WERI-Rb-1 (cell line): Measurements from ENCODE around the gene KBTBD12.

Experiments used
- DNase-seq: peaks from one replicate; pipeline ENCODE4 v3.0.0-alpha.2; 2020
- H3K27ac ChIP-seq: fragments of 250-450 bp; sonication (Bioruptor Pico); 2 replicates; pipeline ENCODE4 v1.5.1; 2020; ENCODE audit warnings: mild to moderate bottlenecking, moderate library complexity
- H3K27me3 ChIP-seq: fragments of 250-450 bp; sonication (Bioruptor Pico); 2 replicates; pipeline ENCODE4 v1.5.1; 2021; ENCODE audit warnings: mild to moderate bottlenecking, low read depth, moderate library complexity; ENCODE audit not compliant: insufficient read depth, severe bottlenecking
- H3K36me3 ChIP-seq: fragments of 250-450 bp; sonication (Bioruptor Pico); 2 replicates; pipeline ENCODE4 v1.5.1; 2020; ENCODE audit warnings: mild to moderate bottlenecking, moderate library complexity
- H3K4me3 ChIP-seq: 2 replicates; pipeline ENCODE4 v1.5.1; 2011; ENCODE audit warnings: low read depth, mild to moderate bottlenecking, control low read depth, low read length
- H3K9me3 ChIP-seq: fragments of 250-450 bp; sonication (Bioruptor Pico); 2 replicates; pipeline ENCODE4 v1.5.1; 2021; ENCODE audit warnings: mild to moderate bottlenecking, moderate library complexity; ENCODE audit not compliant: severe bottlenecking
- CTCF ChIP-seq: IDR thresholded peaks from 2 replicates; pipeline ENCODE4 v1.5.1; 2011; ENCODE audit warnings: low read depth, mild to moderate bottlenecking, control low read depth, inconsistent platforms, low read length

KBTBD12 gene

GRCh38 chr3:127984241-127984975 is 69.4 kb downstream of the KBTBD12 start:
- no peak for TF ChIP-seq CTCF
- Histone ChIP-seq H3K27me3 (no peaks in the 10 kb centered on the region), H3K27ac (no peak overlapping the region), H3K4me3 (no peak overlapping the region), H3K9me3 (no peaks in the 10 kb centered on the region), H3K36me3 (no peaks in the 10 kb centered on the region)
- no peak for DNase-seq

- no peak overlapping the region for H3K27ac ChIP-seq
- H3K27me3 ChIP-seq: no peaks in the 10 kb centered on the region
- H3K36me3 ChIP-seq: no peaks in the 10 kb centered on the region
- no peak overlapping the region for H3K4me3 ChIP-seq
- no peaks in the 10 kb centered on the region for H3K9me3 ChIP-seq
- no peak for DNase-seq
- no peak for TF ChIP-seq CTCF
Measured at GRCh38 chr3:127985216-127985615, 70.2 kb downstream of the KBTBD12 start.

DNA sequence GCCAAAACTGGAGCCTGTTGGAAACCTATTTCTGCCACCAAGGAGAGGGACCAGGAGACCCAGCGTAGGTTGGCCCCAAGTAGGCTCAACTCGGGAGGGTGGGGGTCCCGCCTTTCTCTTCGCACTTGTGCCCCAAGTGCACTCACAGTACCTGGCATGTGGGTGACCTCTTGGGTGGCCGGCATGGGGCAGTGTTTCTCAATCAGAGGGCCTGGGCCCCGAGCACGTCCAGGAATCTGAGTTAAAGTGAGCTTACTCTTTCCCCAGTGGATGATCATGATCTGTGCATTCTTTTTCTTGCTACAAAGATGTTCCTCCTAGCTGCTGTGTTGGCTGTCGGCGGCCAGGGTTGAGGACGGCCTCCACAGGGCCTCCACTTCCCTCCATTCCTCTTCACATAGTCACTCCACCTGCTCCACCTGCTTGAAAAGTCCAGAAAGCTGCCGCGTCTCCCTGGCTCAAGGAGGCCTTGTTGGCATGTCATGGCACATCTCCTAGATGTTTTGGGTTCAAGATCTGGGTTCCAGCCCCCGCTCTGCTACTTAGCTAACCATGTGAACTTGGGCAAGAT is 70.7 kb downstream of the KBTBD12 start:
- H3K27ac ChIP-seq: no peak overlapping the region
- H3K9me3 ChIP-seq: no peaks in the 10 kb centered on the region
- H3K27me3 ChIP-seq: no peaks in the 10 kb centered on the region
- no peak for TF ChIP-seq CTCF
- H3K4me3 ChIP-seq: no peak overlapping the region
- H3K36me3 ChIP-seq: no peaks in the 10 kb centered on the region
- DNase-seq: no peak

DNA sequence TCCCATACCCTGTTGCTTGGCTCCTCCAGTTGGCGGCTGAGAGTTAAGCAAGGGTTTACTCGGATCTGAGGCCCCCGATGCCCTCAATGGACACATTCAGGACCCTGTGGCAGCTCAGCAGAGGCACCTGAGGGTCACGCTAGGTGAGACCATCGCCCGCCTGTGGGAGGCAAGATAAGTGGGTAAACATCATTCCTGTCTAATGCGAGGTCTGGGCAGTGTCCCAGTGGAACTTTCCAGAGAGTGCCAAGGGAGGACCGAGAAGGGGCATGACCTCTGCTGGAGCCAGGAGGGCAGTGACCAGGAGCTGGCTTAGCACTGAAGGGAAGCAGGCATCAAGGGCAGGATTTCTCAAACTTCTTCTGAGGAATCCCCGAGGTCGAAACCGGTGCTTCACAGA is 71.8 kb downstream of the KBTBD12 start:
- no peak for TF ChIP-seq CTCF
- no peaks in the 10 kb centered on the region for H3K9me3 ChIP-seq
- no peak for DNase-seq

GRCh38 chr3:127987309-127987995 is 72.4 kb downstream of the KBTBD12 start:
- TF ChIP-seq CTCF: no peak
- no peaks in the 10 kb centered on the region for H3K9me3 ChIP-seq
- no peaks in the 10 kb centered on the region for H3K36me3 ChIP-seq
- no peaks in the 10 kb centered on the region for H3K27me3 ChIP-seq
- H3K4me3 ChIP-seq: no peak overlapping the region
- no peak overlapping the region for H3K27ac ChIP-seq
- DNase-seq: no peak

More for the DNA sequence above, 71.8 kb downstream of the KBTBD12 start:
- Histone ChIP-seq H3K27me3 (no peaks in the 10 kb centered on the region), H3K4me3 (no peak overlapping the region), H3K36me3 (no peaks in the 10 kb centered on the region), H3K27ac (no peak overlapping the region)
